ENCODE data around the gene SLC25A46. TPM values are rescaled to one million over a fixed set of nuclear protein-coding genes. Genes with fewer than 3 reads are reported as not detected.
"Not testable (repeated sequence)": the region's sequence is repeated elsewhere in the genome, so short reads cannot be mapped to it uniquely, and the experiment has no call there.

Gene SLC25A46
- polyA plus RNA-seq: 21.9 TPM

GRCh38 chr5:110738812-110739651 is at the start of gene SLC25A46:
SLC25A46 (plus strand) TSS chr5:110739007; CDS start chr5:110739120, 113 bp downstream.
- Mint-ChIP-seq H3K4me3 (peak within 1 kb of the TSS; percentile 92 to 100 (median 98)), H3K9me3 (no peaks in the 10 kb centered on the region), H3K36me3 (peaks cover 1% of the 10 kb centered on the region), H3K4me1 (peaks cover 14 to 19% (median 18%) of the 10 kb centered on the region in 3 donors), H3K27ac (peak within 1 kb of the TSS; percentile 91 to 100 (median 99)), H3K27me3 (no peaks in the 10 kb centered on the region)

- not testable (repeated sequence) for H3K27ac Mint-ChIP-seq, H3K4me1 Mint-ChIP-seq, H3K27me3 Mint-ChIP-seq, H3K36me3 Mint-ChIP-seq, H3K9me3 Mint-ChIP-seq, H3K4me3 Mint-ChIP-seq
These were observed 48.2 kb upstream of the SLC25A46 start for GRCh38 chr5:110690587-110690986.

GRCh38 chr5:110692669-110693068 is 46.1 kb upstream of the SLC25A46 start:
- not testable (repeated sequence) for H3K4me1 Mint-ChIP-seq, H3K27me3 Mint-ChIP-seq, H3K36me3 Mint-ChIP-seq, H3K9me3 Mint-ChIP-seq, H3K4me3 Mint-ChIP-seq, H3K27ac Mint-ChIP-seq

- peaks cover 1% of the 10 kb centered on the region for H3K27me3 Mint-ChIP-seq
- no peak overlapping the region for H3K4me3 Mint-ChIP-seq
- H3K27ac Mint-ChIP-seq: no peak overlapping the region
These were observed 36.5 kb upstream of the SLC25A46 start for GRCh38 chr5:110702300-110702699.

GRCh38 chr5:110702704-110703103 is 36.1 kb upstream of the SLC25A46 start:
- no peaks in the 10 kb centered on the region for H3K4me1 Mint-ChIP-seq
- no peak overlapping the region for H3K27ac Mint-ChIP-seq
- H3K36me3 Mint-ChIP-seq: no peaks in the 10 kb centered on the region
- no peak overlapping the region for H3K4me3 Mint-ChIP-seq
- H3K9me3 Mint-ChIP-seq: no peaks in the 10 kb centered on the region
- peaks cover 1% of the 10 kb centered on the region for H3K27me3 Mint-ChIP-seq

More at GRCh38 chr5:110702300-110702699, 36.5 kb upstream of the SLC25A46 start:
- Mint-ChIP-seq H3K4me1 (no peaks in the 10 kb centered on the region), H3K36me3 (no peaks in the 10 kb centered on the region), H3K9me3 (no peaks in the 10 kb centered on the region)

GRCh38 chr5:110703481-110703880 is 35.3 kb upstream of the SLC25A46 start:
- H3K27ac Mint-ChIP-seq: peak overlapping the region in 1 of 3 donors; percentile 5
- H3K27me3 Mint-ChIP-seq: peaks cover 1% of the 10 kb centered on the region
- H3K36me3 Mint-ChIP-seq: no peaks in the 10 kb centered on the region
- no peak overlapping the region for H3K4me3 Mint-ChIP-seq
- H3K4me1 Mint-ChIP-seq: no peaks in the 10 kb centered on the region
- H3K9me3 Mint-ChIP-seq: peaks cover 0 to under 1% (median 0%) of the 10 kb centered on the region in 3 donors

GRCh38 chr5:110705349-110705748 is 33.5 kb upstream of the SLC25A46 start:
- Mint-ChIP-seq H3K27me3 (peaks cover 1% of the 10 kb centered on the region), H3K27ac (no peak overlapping the region), H3K36me3 (no peaks in the 10 kb centered on the region), H3K4me1 (no peaks in the 10 kb centered on the region), H3K9me3 (peaks cover 0 to 1% (median 0%) of the 10 kb centered on the region in 3 donors), H3K4me3 (no peak overlapping the region)

- no peak overlapping the region for H3K4me3 Mint-ChIP-seq
- H3K4me1 Mint-ChIP-seq: peaks cover 0 to 6% (median 1%) of the 10 kb centered on the region in 3 donors
- no peak overlapping the region for H3K27ac Mint-ChIP-seq
- peaks cover 1% of the 10 kb centered on the region for H3K27me3 Mint-ChIP-seq
- peaks cover 0 to 4% (median 1%) of the 10 kb centered on the region in 3 donors for H3K9me3 Mint-ChIP-seq
- H3K36me3 Mint-ChIP-seq: peaks cover 2% of the 10 kb centered on the region
These were observed 31.5 kb upstream of the SLC25A46 start for GRCh38 chr5:110707260-110707844.

- peaks cover 0 to under 1% (median 0%) of the 10 kb centered on the region in 3 donors for H3K9me3 Mint-ChIP-seq
- no peak overlapping the region for H3K27ac Mint-ChIP-seq
- H3K36me3 Mint-ChIP-seq: peaks cover 2% of the 10 kb centered on the region
- H3K4me3 Mint-ChIP-seq: no peak overlapping the region
- H3K27me3 Mint-ChIP-seq: no peaks in the 10 kb centered on the region
- H3K4me1 Mint-ChIP-seq: peaks cover 0 to 1% (median 1%) of the 10 kb centered on the region in 3 donors
These were observed 22.3 kb upstream of the SLC25A46 start for GRCh38 chr5:110716247-110717245.

GRCh38 chr5:110718311-110718710 is 20.5 kb upstream of the SLC25A46 start:
- Mint-ChIP-seq H3K36me3 (no peaks in the 10 kb centered on the region), H3K4me1 (no peaks in the 10 kb centered on the region), H3K27me3 (no peaks in the 10 kb centered on the region), H3K9me3 (peaks cover 0 to 2% (median 0%) of the 10 kb centered on the region in 3 donors), H3K27ac (no peak overlapping the region), H3K4me3 (no peak overlapping the region)

GRCh38 chr5:110726249-110727024 is 12.4 kb upstream of the SLC25A46 start, which contains the start of gene TMEM232:
TMEM232 (minus strand) TSS chr5:110726671; CDS start chr5:110667352, 59,319 bp downstream.
- H3K27me3 Mint-ChIP-seq: no peaks in the 10 kb centered on the region
- H3K4me3 Mint-ChIP-seq: peak within 1 kb of the TSS; percentile 85 to 95 (median 92)
- H3K9me3 Mint-ChIP-seq: peaks cover 0 to 2% (median 0%) of the 10 kb centered on the region in 3 donors
- H3K4me1 Mint-ChIP-seq: peaks cover 0 to 6% (median 5%) of the 10 kb centered on the region in 3 donors
- H3K36me3 Mint-ChIP-seq: peaks cover 1% of the 10 kb centered on the region
- peak within 1 kb of the TSS; percentile 2 to 92 (median 58) for H3K27ac Mint-ChIP-seq

GRCh38 chr5:110727025-110727314 is 11.8 kb upstream of the SLC25A46 start:
- H3K4me1 Mint-ChIP-seq: peaks cover 0 to 6% (median 5%) of the 10 kb centered on the region in 3 donors
- no peaks in the 10 kb centered on the region for H3K27me3 Mint-ChIP-seq
- H3K27ac Mint-ChIP-seq: peak overlapping the region in 2 of 3 donors; percentile 58 to 92
- H3K4me3 Mint-ChIP-seq: peak overlapping the region; percentile 85 to 95 (median 92)
- peaks cover 0 to 2% (median 0%) of the 10 kb centered on the region in 3 donors for H3K9me3 Mint-ChIP-seq
- H3K36me3 Mint-ChIP-seq: peaks cover 1% of the 10 kb centered on the region

- not testable (repeated sequence) for H3K4me3 Mint-ChIP-seq, H3K9me3 Mint-ChIP-seq, H3K27me3 Mint-ChIP-seq, H3K4me1 Mint-ChIP-seq, H3K36me3 Mint-ChIP-seq, H3K27ac Mint-ChIP-seq
These were observed 7.3 kb upstream of the SLC25A46 start for GRCh38 chr5:110731499-110731898.

- peaks cover 0 to 6% (median 5%) of the 10 kb centered on the region in 3 donors for H3K4me1 Mint-ChIP-seq
- no peak overlapping the region for H3K27ac Mint-ChIP-seq
- H3K4me3 Mint-ChIP-seq: no peak overlapping the region
- H3K27me3 Mint-ChIP-seq: no peaks in the 10 kb centered on the region
- H3K36me3 Mint-ChIP-seq: peaks cover under 1% of the 10 kb centered on the region
- no peaks in the 10 kb centered on the region for H3K9me3 Mint-ChIP-seq
These were observed 4.7 kb upstream of the SLC25A46 start for GRCh38 chr5:110734101-110734500.
